HepG2 (cell line): ENCODE results near the gene CDC14B. TPM values are rescaled to one million over a fixed set of nuclear protein-coding genes. Genes with fewer than 3 reads are reported as not detected.

ENCODE experiments used
- ARNTL ChIP-seq: sonication (generic); formaldehyde crosslinking; IDR thresholded peaks from 2 replicates; pipeline ENCODE4 v1.4.0; 2020; ENCODE audit warnings: mild to moderate bottlenecking, missing genetic modification reagents
- FLYWCH1 ChIP-seq: sonication (generic); formaldehyde crosslinking; IDR thresholded peaks from 2 replicates; pipeline ENCODE4 v1.8.1; 2023; ENCODE audit warnings: mild to moderate bottlenecking, missing genetic modification reagents
- GATAD2A ChIP-seq: IDR thresholded peaks from 2 replicates; pipeline ENCODE4 v1.6.1; 2016
- MEIS1 ChIP-seq: sonication (generic); formaldehyde crosslinking; IDR thresholded peaks from 2 replicates; pipeline ENCODE4 v1.9.0; 2021; ENCODE audit warnings: mild to moderate bottlenecking, missing genetic modification reagents, moderate library complexity, borderline replicate concordance
- MIER2 ChIP-seq: IDR thresholded peaks from 2 replicates; pipeline ENCODE4 v1.6.1; 2016; ENCODE audit warnings: missing biosample characterization, missing genetic modification reagents
- ZBTB8A ChIP-seq: sonication (generic); formaldehyde crosslinking; IDR thresholded peaks from 2 replicates; pipeline ENCODE4 v1.4.0; 2020; ENCODE audit warnings: mild to moderate bottlenecking, low read depth, missing genetic modification reagents, borderline replicate concordance
- ZKSCAN5 ChIP-seq: sonication (generic); formaldehyde crosslinking; IDR thresholded peaks from 2 replicates; pipeline ENCODE4 v1.5.1; 2020; ENCODE audit warnings: mild to moderate bottlenecking, missing genetic modification reagents
- ZMAT3 ChIP-seq: sonication (generic); formaldehyde crosslinking; conservative IDR thresholded peaks from 2 replicates; pipeline ENCODE4 v1.7.0; 2021; ENCODE audit warnings: missing genetic modification reagents
- ZNF263 ChIP-seq: sonication (generic); formaldehyde crosslinking; IDR thresholded peaks from 2 replicates; pipeline ENCODE4 v1.4.0; 2020; ENCODE audit warnings: missing genetic modification reagents
- ZSCAN21 ChIP-seq: sonication (generic); formaldehyde crosslinking; IDR thresholded peaks from 2 replicates; pipeline ENCODE4 v1.8.0; 2022; ENCODE audit warnings: mild to moderate bottlenecking, missing genetic modification reagents, moderate library complexity, borderline replicate concordance
- polyA plus RNA-seq, 8 experiments: library from polyadenylated mRNA; depleted of rRNA in 3 of 8; stranded (reverse) in 7 of 8; unstranded in 1 of 8; fragments of >200 nt; fragmentation: Illumina TruSeq in 4 of 8; extraction: Trizol in 4 of 8; gene quantifications; 2 replicates each; pipeline versions ENCODE4 v1.2.1 to v1.2.3, GENCODE V29; 2011 to 2016; ENCODE audit warnings: low read depth in 4 of 8, missing spikeins in 1 of 8, mixed read lengths in 1 of 8; ENCODE audit not compliant: insufficient read depth in 1 of 8
- total RNA-seq, 5 experiments: library from RNA; depleted of rRNA; stranded (reverse); fragments of >200 nt; fragmentation: Illumina TruSeq; extraction: Trizol; gene quantifications; 2 replicates each; pipeline ENCODE4 v1.2.3, GENCODE V29; 2016; ENCODE audit warnings: low read depth in 1 of 5
- TF ChIP-seq, protein P1 (sequence below): IDR thresholded peaks from 2 replicates; pipeline ENCODE4 v1.6.1; 2012; ENCODE audit warnings: low read length, improper control_type of control experiment
- TF ChIP-seq, protein P2 (sequence below): IDR thresholded peaks from 2 replicates; pipeline ENCODE4 v1.6.1; 2016; ENCODE audit warnings: low read depth, control low read depth
- TF ChIP-seq, protein P3 (sequence below), 2 experiments: sonication (generic) in 1 of 2; formaldehyde crosslinking in 1 of 2; IDR thresholded peaks; 2 replicates each; pipeline versions ENCODE4 v1.6.1 to v1.9.0; 2014 to 2022; ENCODE audit warnings: antibody characterized with exemption in 1 of 2, borderline replicate concordance in 1 of 2, inconsistent platforms in 1 of 2, low read depth in 1 of 2, missing genetic modification reagents in 1 of 2
- TF ChIP-seq, protein P4 (sequence below): sonication (generic); formaldehyde crosslinking; IDR thresholded peaks from 2 replicates; pipeline ENCODE4 v1.5.1; 2020; ENCODE audit warnings: missing genetic modification reagents, mild to moderate bottlenecking, borderline replicate concordance

Gene CDC14B
- total and polyA plus RNA-seq, 2 of the 13 experiments (the other 11 are each of a cell fraction or from before 2014, with no cell fraction given) = 25.8 to 33.3 TPM

DNA sequence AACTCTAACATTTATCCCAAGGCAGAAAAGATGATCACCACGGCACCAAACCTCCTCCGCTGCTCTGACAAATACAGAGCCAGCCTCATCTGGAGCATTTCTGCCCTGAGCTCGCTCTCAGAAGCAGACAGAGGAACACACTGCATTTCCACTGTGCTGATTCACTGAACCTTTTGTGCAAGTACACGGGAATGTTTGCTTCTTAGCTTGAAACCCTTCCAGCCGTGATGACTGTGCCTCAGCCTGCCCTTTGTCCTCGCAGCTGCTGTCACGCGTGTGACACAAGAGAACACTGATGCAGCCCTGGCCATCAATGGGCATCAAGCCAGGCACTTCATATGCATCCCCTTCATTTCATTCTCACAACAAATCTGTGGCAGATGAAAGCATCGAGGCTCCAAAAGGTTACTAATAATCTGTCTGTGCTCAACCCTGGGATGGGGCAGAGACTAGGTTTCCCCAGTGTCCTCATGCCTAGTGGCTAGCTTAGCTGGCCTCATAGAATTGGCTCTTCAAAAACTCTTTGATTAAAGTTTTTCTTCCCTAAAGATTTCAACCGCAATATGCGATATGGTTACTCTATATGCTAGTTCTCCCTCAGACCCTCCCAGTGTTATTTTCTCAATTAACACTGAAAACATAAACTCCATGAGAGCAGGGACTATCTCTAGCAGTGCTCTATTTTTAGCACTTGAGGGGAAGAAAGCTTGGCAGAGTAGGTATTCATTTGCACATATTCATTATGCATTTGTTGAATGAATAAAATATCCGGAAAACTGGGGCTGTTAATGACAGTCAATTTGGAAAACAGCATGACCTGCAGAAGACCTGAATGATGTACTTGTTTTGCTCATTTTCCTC, 7.3 kb downstream of the CDC14B start (continued):
- TF ChIP-seq, protein P1, sequence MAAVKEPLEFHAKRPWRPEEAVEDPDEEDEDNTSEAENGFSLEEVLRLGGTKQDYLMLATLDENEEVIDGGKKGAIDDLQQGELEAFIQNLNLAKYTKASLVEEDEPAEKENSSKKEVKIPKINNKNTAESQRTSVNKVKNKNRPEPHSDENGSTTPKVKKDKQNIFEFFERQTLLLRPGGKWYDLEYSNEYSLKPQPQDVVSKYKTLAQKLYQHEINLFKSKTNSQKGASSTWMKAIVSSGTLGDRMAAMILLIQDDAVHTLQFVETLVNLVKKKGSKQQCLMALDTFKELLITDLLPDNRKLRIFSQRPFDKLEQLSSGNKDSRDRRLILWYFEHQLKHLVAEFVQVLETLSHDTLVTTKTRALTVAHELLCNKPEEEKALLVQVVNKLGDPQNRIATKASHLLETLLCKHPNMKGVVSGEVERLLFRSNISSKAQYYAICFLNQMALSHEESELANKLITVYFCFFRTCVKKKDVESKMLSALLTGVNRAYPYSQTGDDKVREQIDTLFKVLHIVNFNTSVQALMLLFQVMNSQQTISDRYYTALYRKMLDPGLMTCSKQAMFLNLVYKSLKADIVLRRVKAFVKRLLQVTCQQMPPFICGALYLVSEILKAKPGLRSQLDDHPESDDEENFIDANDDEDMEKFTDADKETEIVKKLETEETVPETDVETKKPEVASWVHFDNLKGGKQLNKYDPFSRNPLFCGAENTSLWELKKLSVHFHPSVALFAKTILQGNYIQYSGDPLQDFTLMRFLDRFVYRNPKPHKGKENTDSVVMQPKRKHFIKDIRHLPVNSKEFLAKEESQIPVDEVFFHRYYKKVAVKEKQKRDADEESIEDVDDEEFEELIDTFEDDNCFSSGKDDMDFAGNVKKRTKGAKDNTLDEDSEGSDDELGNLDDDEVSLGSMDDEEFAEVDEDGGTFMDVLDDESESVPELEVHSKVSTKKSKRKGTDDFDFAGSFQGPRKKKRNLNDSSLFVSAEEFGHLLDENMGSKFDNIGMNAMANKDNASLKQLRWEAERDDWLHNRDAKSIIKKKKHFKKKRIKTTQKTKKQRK = no peak
- peak; percentile 96 for TF ChIP-seq GATAD2A (CRISPR knock-in tag)
- TF ChIP-seq MEIS1 (CRISPR knock-in tag) = no peak
- TF ChIP-seq, protein P2, sequence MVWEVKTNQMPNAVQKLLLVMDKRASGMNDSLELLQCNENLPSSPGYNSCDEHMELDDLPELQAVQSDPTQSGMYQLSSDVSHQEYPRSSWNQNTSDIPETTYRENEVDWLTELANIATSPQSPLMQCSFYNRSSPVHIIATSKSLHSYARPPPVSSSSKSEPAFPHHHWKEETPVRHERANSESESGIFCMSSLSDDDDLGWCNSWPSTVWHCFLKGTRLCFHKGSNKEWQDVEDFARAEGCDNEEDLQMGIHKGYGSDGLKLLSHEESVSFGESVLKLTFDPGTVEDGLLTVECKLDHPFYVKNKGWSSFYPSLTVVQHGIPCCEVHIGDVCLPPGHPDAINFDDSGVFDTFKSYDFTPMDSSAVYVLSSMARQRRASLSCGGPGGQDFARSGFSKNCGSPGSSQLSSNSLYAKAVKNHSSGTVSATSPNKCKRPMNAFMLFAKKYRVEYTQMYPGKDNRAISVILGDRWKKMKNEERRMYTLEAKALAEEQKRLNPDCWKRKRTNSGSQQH (CRISPR knock-in tag) = peak; percentile 69
- TF ChIP-seq, protein P3, sequence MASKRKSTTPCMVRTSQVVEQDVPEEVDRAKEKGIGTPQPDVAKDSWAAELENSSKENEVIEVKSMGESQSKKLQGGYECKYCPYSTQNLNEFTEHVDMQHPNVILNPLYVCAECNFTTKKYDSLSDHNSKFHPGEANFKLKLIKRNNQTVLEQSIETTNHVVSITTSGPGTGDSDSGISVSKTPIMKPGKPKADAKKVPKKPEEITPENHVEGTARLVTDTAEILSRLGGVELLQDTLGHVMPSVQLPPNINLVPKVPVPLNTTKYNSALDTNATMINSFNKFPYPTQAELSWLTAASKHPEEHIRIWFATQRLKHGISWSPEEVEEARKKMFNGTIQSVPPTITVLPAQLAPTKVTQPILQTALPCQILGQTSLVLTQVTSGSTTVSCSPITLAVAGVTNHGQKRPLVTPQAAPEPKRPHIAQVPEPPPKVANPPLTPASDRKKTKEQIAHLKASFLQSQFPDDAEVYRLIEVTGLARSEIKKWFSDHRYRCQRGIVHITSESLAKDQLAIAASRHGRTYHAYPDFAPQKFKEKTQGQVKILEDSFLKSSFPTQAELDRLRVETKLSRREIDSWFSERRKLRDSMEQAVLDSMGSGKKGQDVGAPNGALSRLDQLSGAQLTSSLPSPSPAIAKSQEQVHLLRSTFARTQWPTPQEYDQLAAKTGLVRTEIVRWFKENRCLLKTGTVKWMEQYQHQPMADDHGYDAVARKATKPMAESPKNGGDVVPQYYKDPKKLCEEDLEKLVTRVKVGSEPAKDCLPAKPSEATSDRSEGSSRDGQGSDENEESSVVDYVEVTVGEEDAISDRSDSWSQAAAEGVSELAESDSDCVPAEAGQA (IDR thresholded peaks at IDR 0.05; ENCODE audit: low read depth) = peak; percentile 45
- TF ChIP-seq, protein P3 (CRISPR knock-in tag; IDR thresholded peaks at IDR 0.05; ENCODE audit: borderline replicate concordance) = no peak
- TF ChIP-seq, protein P4, sequence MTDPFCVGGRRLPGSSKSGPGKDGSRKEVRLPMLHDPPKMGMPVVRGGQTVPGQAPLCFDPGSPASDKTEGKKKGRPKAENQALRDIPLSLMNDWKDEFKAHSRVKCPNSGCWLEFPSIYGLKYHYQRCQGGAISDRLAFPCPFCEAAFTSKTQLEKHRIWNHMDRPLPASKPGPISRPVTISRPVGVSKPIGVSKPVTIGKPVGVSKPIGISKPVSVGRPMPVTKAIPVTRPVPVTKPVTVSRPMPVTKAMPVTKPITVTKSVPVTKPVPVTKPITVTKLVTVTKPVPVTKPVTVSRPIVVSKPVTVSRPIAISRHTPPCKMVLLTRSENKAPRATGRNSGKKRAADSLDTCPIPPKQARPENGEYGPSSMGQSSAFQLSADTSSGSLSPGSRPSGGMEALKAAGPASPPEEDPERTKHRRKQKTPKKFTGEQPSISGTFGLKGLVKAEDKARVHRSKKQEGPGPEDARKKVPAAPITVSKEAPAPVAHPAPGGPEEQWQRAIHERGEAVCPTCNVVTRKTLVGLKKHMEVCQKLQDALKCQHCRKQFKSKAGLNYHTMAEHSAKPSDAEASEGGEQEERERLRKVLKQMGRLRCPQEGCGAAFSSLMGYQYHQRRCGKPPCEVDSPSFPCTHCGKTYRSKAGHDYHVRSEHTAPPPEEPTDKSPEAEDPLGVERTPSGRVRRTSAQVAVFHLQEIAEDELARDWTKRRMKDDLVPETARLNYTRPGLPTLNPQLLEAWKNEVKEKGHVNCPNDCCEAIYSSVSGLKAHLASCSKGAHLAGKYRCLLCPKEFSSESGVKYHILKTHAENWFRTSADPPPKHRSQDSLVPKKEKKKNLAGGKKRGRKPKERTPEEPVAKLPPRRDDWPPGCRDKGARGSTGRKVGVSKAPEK = 0 out of 2 replicates have a peak, but pooled peaks have one; percentile 46
- TF ChIP-seq ZBTB8A (CRISPR knock-in tag) = no peak
- TF ChIP-seq FLYWCH1 = no peak
- TF ChIP-seq MIER2 (CRISPR knock-in tag) = peak; percentile 57; the same call in 1 of the 2 replicates
- 0 out of 2 replicates have a peak, but pooled peaks have one; percentile 71 for TF ChIP-seq ARNTL (CRISPR knock-in tag)
- no peak for TF ChIP-seq ZKSCAN5 (CRISPR knock-in tag)
- TF ChIP-seq ZSCAN21 (CRISPR knock-in tag) = peak; percentile 81; the same call in 1 of the 2 replicates
- no peak for TF ChIP-seq ZMAT3 (CRISPR knock-in tag)
- no peak for TF ChIP-seq ZNF263 (CRISPR knock-in tag)
